Mucosa of descending colon (tissue), 3 donors: ENCODE measurements around the gene TAPBPL. TPM values are rescaled to one million over a fixed set of nuclear protein-coding genes. Genes with fewer than 3 reads are reported as not detected.
A peak's percentile ranks its signal among the peaks of the same experiment; 100 is the strongest.

Experiments used
- ATAC-seq: fragments of 200-7000 bp; cut with Tn5 transposase; one replicate; pipeline ENCODE4 v1.9.1; 2020; ENCODE audit warnings: mild to moderate bottlenecking, moderate library complexity
- DNase-seq, 3 donors: peaks; one replicate each; pipeline ENCODE4 v3.0.0-alpha.2; 2020
- H3K36me3 ChIP-seq: fragments of 200-600 bp; one replicate; pipeline ENCODE4 v1.8.0; 2021; ENCODE audit warnings: low read depth, mild to moderate bottlenecking
- H3K4me1 ChIP-seq: fragments of 200-600 bp; one replicate; pipeline ENCODE4 v1.8.0; 2021; ENCODE audit warnings: low read depth, mild to moderate bottlenecking
- H3K4me3 ChIP-seq: fragments of 200-600 bp; one replicate; pipeline ENCODE4 v1.8.0; 2021; ENCODE audit warnings: mild to moderate bottlenecking
- H3K9me3 ChIP-seq: fragments of 200-600 bp; one replicate; pipeline ENCODE4 v1.8.0; 2021; ENCODE audit warnings: mild to moderate bottlenecking
- CTCF ChIP-seq: fragments of 200-600 bp; IDR thresholded peaks from one replicate; pipeline ENCODE4 v1.8.0; 2022; ENCODE audit warnings: antibody characterized with exemption, mild to moderate bottlenecking
- intact Hi-C, 2 donors: fragments of 100-400 bp; cut with DNase I in 1 of 2; cut with micrococcal nuclease in 1 of 2; formaldehyde crosslinking; loops; one replicate each; pipeline versions ENCODE4 v1.11.0 to v1.11.1; 2022; cut with DNase I, micrococcal nuclease
- total RNA-seq, 3 donors: library from RNA; stranded (reverse); fragmentation: NEBNext Ultra II Directional in 2 of 3; extraction: Animal tissue kit (Norgen Biotek cat#: 25700) in 2 of 3; gene quantifications; one replicate each; pipeline versions ENCODE4 v1.2.1 to v1.2.4, GENCODE V29; 2021 to 2023
- donor health status: DM: no; HTN: no; CAD: no; lungs with moderate emphysema.
- donor health status: DM: no; HTN: no; CAD: no.
- donor health status: DM: no; HTN: yes; CAD: no.

The TAPBPL gene
- total RNA-seq, 3 donors from 2014 or later: 40.9 to 107 (median 72.0) TPM

GRCh38 chr12:6418796-6419195 is 33.0 kb upstream of the TAPBPL start:
- TF ChIP-seq CTCF: no peak
- no peak for ATAC-seq

GRCh38 chr12:6420364-6420763 is 31.5 kb upstream of the TAPBPL start:
- Histone ChIP-seq H3K9me3 (no peaks in the 10 kb centered on the region), H3K4me1 (peaks cover 11% of the 10 kb centered on the region), H3K4me3 (no peak overlapping the region), H3K36me3 (no peaks in the 10 kb centered on the region)
- intact Hi-C loops: loop anchor here in 1 of 2 donors (5.0 kb wide), 1 partner anchor 117 kb away; no protein-coding TSS in a partner anchor
- ATAC-seq: no peak
- no peak for TF ChIP-seq CTCF
- DNase-seq: no peak

More at GRCh38 chr12:6418796-6419195, 33.0 kb upstream of the TAPBPL start:
- H3K9me3 ChIP-seq: no peaks in the 10 kb centered on the region
- intact Hi-C loops: no loop called here
- DNase-seq: no peak
- peaks cover 11% of the 10 kb centered on the region for H3K4me1 ChIP-seq
- no peak overlapping the region for H3K4me3 ChIP-seq
- H3K36me3 ChIP-seq: no peaks in the 10 kb centered on the region

GRCh38 chr12:6423267-6424007 is 28.4 kb upstream of the TAPBPL start:
- no peaks in the 10 kb centered on the region for H3K9me3 ChIP-seq
- H3K36me3 ChIP-seq: no peaks in the 10 kb centered on the region
- TF ChIP-seq CTCF: peak; percentile 76
- intact Hi-C loops: loop anchor here in 1 of 2 donors (5.0 kb wide), 1 partner anchor 114 kb away; no protein-coding TSS in a partner anchor
- no peak overlapping the region for H3K4me3 ChIP-seq
- ATAC-seq (peak; percentile 98), DNase-seq (peak; percentile 79 to 87 (median 81))
- H3K4me1 ChIP-seq: peaks cover 11% of the 10 kb centered on the region

GRCh38 chr12:6424008-6424347 is 27.9 kb upstream of the TAPBPL start:
- ATAC-seq (peak; percentile 24), DNase-seq (no peak)
- Histone ChIP-seq H3K4me1 (peaks cover 11% of the 10 kb centered on the region), H3K4me3 (no peak overlapping the region), H3K9me3 (no peaks in the 10 kb centered on the region), H3K36me3 (no peaks in the 10 kb centered on the region)
- TF ChIP-seq CTCF: no peak
- intact Hi-C loops: loop anchor here in 1 of 2 donors (5.0 kb wide), 1 partner anchor 113 kb away; no protein-coding TSS in a partner anchor

- no peak for ATAC-seq
- Histone ChIP-seq H3K4me1 (peaks cover 11% of the 10 kb centered on the region), H3K4me3 (no peak overlapping the region), H3K36me3 (no peaks in the 10 kb centered on the region), H3K9me3 (no peaks in the 10 kb centered on the region)
- no peak for DNase-seq
- intact Hi-C loops: loop anchor here in 1 of 2 donors (5.0 kb wide), 2 partner anchors 37 to 112 kb away; no protein-coding TSS in a partner anchor
- no peak for TF ChIP-seq CTCF
These were observed 27.0 kb upstream of the TAPBPL start for GRCh38 chr12:6424866-6425265.
